ENCODE data around the gene GPR173. TPM values are rescaled to one million over a fixed set of nuclear protein-coding genes. Genes with fewer than 3 reads are reported as not detected.
A peak's percentile ranks its signal among the peaks of the same experiment; 100 is the strongest.

GPR173 gene
- total and polyA plus RNA-seq, 9 donors: 4.4 to 11.3 (median 8.9) TPM

- peaks cover 9% of the 10 kb centered on the region for H3K4me1 ChIP-seq (ENCODE audit: control insufficient read depth, insufficient read depth, low read length)
- H3K9me3 ChIP-seq (replicated peaks; ENCODE audit: control insufficient read depth, low read depth, low read length): no peaks in the 10 kb centered on the region
- peak overlapping the region; percentile 72 for H3K27ac ChIP-seq (ENCODE audit: low read length)
- H3K4me3 ChIP-seq (ENCODE audit: low read length): peak overlapping the region; percentile 37
- H3K36me3 ChIP-seq (ENCODE audit: control insufficient read depth, insufficient read depth, low read length): peaks cover 21% of the 10 kb centered on the region
- 45% methylated on average over 48 of the region's 51 CpGs for WGBS (ENCODE audit: insufficient coverage)
- DNase-seq: peak; percentile 89
- H3K27me3 ChIP-seq (ENCODE audit: control insufficient read depth, insufficient read depth, low read length): peaks cover 53% of the 10 kb centered on the region
These were observed 39.8 kb downstream of the GPR173 start for GRCh38 chrX:53088136-53088974.

GRCh38 chrX:53089224-53089842 lies 40.7 kb downstream of the GPR173 start:
- DNase-seq: peak; percentile 80
- H3K27me3 ChIP-seq (ENCODE audit: control insufficient read depth, insufficient read depth, low read length): peaks cover 61% of the 10 kb centered on the region
- WGBS (ENCODE audit: insufficient coverage): no CpG with 5 or more reads among the region's 11 CpGs

GRCh38 chrX:53089925-53090324 lies 41.3 kb downstream of the GPR173 start:
- H3K27me3 ChIP-seq (ENCODE audit: control insufficient read depth, insufficient read depth, low read length): peaks cover 58% of the 10 kb centered on the region
- H3K36me3 ChIP-seq (ENCODE audit: control insufficient read depth, insufficient read depth, low read length): peaks cover 12% of the 10 kb centered on the region
- H3K27ac ChIP-seq (ENCODE audit: low read length): no peak overlapping the region
- no peaks in the 10 kb centered on the region for H3K9me3 ChIP-seq (replicated peaks; ENCODE audit: control insufficient read depth, low read depth, low read length)
- WGBS (ENCODE audit: insufficient coverage): 55% methylated on average over 2 of the region's 2 CpGs
- DNase-seq: no peak
- H3K4me3 ChIP-seq (ENCODE audit: low read length): no peak overlapping the region
- H3K4me1 ChIP-seq (ENCODE audit: control insufficient read depth, insufficient read depth, low read length): peaks cover 9% of the 10 kb centered on the region

More at GRCh38 chrX:53089224-53089842, 40.7 kb downstream of the GPR173 start:
- no peaks in the 10 kb centered on the region for H3K9me3 ChIP-seq (replicated peaks; ENCODE audit: control insufficient read depth, low read depth, low read length)
- peaks cover 16% of the 10 kb centered on the region for H3K36me3 ChIP-seq (ENCODE audit: control insufficient read depth, insufficient read depth, low read length)
- peaks cover 7% of the 10 kb centered on the region for H3K4me1 ChIP-seq (ENCODE audit: control insufficient read depth, insufficient read depth, low read length)
- H3K4me3 ChIP-seq (ENCODE audit: low read length): peak overlapping the region; percentile 37
- peak overlapping the region; percentile 72 for H3K27ac ChIP-seq (ENCODE audit: low read length)

GRCh38 chrX:53091354-53091753 lies 42.8 kb downstream of the GPR173 start:
- no peak overlapping the region for H3K27ac ChIP-seq (ENCODE audit: low read length)
- WGBS (ENCODE audit: insufficient coverage): 80% methylated on average over 1 of the region's 2 CpGs
- H3K36me3 ChIP-seq (ENCODE audit: control insufficient read depth, insufficient read depth, low read length): no peaks in the 10 kb centered on the region
- H3K27me3 ChIP-seq (ENCODE audit: control insufficient read depth, insufficient read depth, low read length): peaks cover 52% of the 10 kb centered on the region
- no peak for DNase-seq
- no peak overlapping the region for H3K4me3 ChIP-seq (ENCODE audit: low read length)
- peaks cover 10% of the 10 kb centered on the region for H3K4me1 ChIP-seq (ENCODE audit: control insufficient read depth, insufficient read depth, low read length)
- no peaks in the 10 kb centered on the region for H3K9me3 ChIP-seq (replicated peaks; ENCODE audit: control insufficient read depth, low read depth, low read length)

- Histone ChIP-seq H3K27me3 (ENCODE audit: control insufficient read depth, insufficient read depth, low read length) (peaks cover 48% of the 10 kb centered on the region), H3K27ac (ENCODE audit: low read length) (peak overlapping the region; percentile 97), H3K4me1 (ENCODE audit: control insufficient read depth, insufficient read depth, low read length) (peaks cover 7% of the 10 kb centered on the region), H3K4me3 (ENCODE audit: low read length) (peak overlapping the region; percentile 71), H3K9me3 (replicated peaks; ENCODE audit: control insufficient read depth, low read depth, low read length) (no peaks in the 10 kb centered on the region), H3K36me3 (ENCODE audit: control insufficient read depth, insufficient read depth, low read length) (no peaks in the 10 kb centered on the region)
- peak; percentile 85 for DNase-seq
- 18% methylated on average over 11 of the region's 16 CpGs for WGBS (ENCODE audit: insufficient coverage)
These were observed 44.6 kb downstream of the GPR173 start for GRCh38 chrX:53093177-53093655.

- Histone ChIP-seq H3K9me3 (replicated peaks; ENCODE audit: control insufficient read depth, low read depth, low read length) (no peaks in the 10 kb centered on the region), H3K4me3 (ENCODE audit: low read length) (peak within 1 kb of the TSS; percentile 71), H3K36me3 (ENCODE audit: control insufficient read depth, insufficient read depth, low read length) (no peaks in the 10 kb centered on the region), H3K27ac (ENCODE audit: low read length) (peak within 1 kb of the TSS; percentile 97), H3K4me1 (ENCODE audit: control insufficient read depth, insufficient read depth, low read length) (peaks cover 5% of the 10 kb centered on the region), H3K27me3 (ENCODE audit: control insufficient read depth, insufficient read depth, low read length) (peaks cover 45% of the 10 kb centered on the region)
- DNase-seq: peak; percentile 98
- WGBS (ENCODE audit: insufficient coverage): 33% methylated on average over 59 of the region's 67 CpGs
These were observed 45.4 kb downstream of the GPR173 start, which contains the start of gene KANTR for GRCh38 chrX:53093748-53094581. Gene KANTR (plus strand): TSS chrX:53094142. CDS start chrX:53124273, 30,131 bp downstream.

- H3K4me1 ChIP-seq (ENCODE audit: control insufficient read depth, insufficient read depth, low read length): peaks cover 5% of the 10 kb centered on the region
- H3K27ac ChIP-seq (ENCODE audit: low read length): peak overlapping the region; percentile 89
- peak overlapping the region; percentile 71 for H3K4me3 ChIP-seq (ENCODE audit: low read length)
- no peaks in the 10 kb centered on the region for H3K36me3 ChIP-seq (ENCODE audit: control insufficient read depth, insufficient read depth, low read length)
- no peak for DNase-seq
- no peaks in the 10 kb centered on the region for H3K9me3 ChIP-seq (replicated peaks; ENCODE audit: control insufficient read depth, low read depth, low read length)
- H3K27me3 ChIP-seq (ENCODE audit: control insufficient read depth, insufficient read depth, low read length): peaks cover 46% of the 10 kb centered on the region
- WGBS (ENCODE audit: insufficient coverage): 40% methylated on average over 1 of the region's 5 CpGs
These were observed 46.0 kb downstream of the GPR173 start for GRCh38 chrX:53094582-53094905.

GRCh38 chrX:53095796-53096195 lies 47.2 kb downstream of the GPR173 start:
- Histone ChIP-seq H3K4me1 (ENCODE audit: control insufficient read depth, insufficient read depth, low read length) (peaks cover 5% of the 10 kb centered on the region), H3K4me3 (ENCODE audit: low read length) (no peak overlapping the region)

GRCh38 chrX:53114864-53115549 lies 66.4 kb downstream of the GPR173 start:
- 82% methylated on average over 6 of the region's 6 CpGs for WGBS (ENCODE audit: insufficient coverage)
- Histone ChIP-seq H3K36me3 (ENCODE audit: control insufficient read depth, insufficient read depth, low read length) (peaks cover 6% of the 10 kb centered on the region), H3K27ac (ENCODE audit: low read length) (peak overlapping the region; percentile 57), H3K9me3 (replicated peaks; ENCODE audit: control insufficient read depth, low read depth, low read length) (no peaks in the 10 kb centered on the region), H3K27me3 (ENCODE audit: control insufficient read depth, insufficient read depth, low read length) (peaks cover 19% of the 10 kb centered on the region), H3K4me1 (ENCODE audit: control insufficient read depth, insufficient read depth, low read length) (peaks cover 6% of the 10 kb centered on the region), H3K4me3 (ENCODE audit: low read length) (no peak overlapping the region)
- DNase-seq: no peak

More at GRCh38 chrX:53095796-53096195, 47.2 kb downstream of the GPR173 start:
- H3K27me3 ChIP-seq (ENCODE audit: control insufficient read depth, insufficient read depth, low read length): peaks cover 41% of the 10 kb centered on the region
- H3K9me3 ChIP-seq (replicated peaks; ENCODE audit: control insufficient read depth, low read depth, low read length): no peaks in the 10 kb centered on the region
- 89% methylated on average over 2 of the region's 3 CpGs for WGBS (ENCODE audit: insufficient coverage)
- H3K27ac ChIP-seq (ENCODE audit: low read length): no peak overlapping the region
- DNase-seq: no peak
- no peaks in the 10 kb centered on the region for H3K36me3 ChIP-seq (ENCODE audit: control insufficient read depth, insufficient read depth, low read length)

Data from muscle of leg (tissue), 11 donors.